IPS DF 19.7 (cell line): ENCODE measurements around the gene EPAS1.

Experiments used
- DNase-seq: peaks from one replicate; pipeline ENCODE4 v3.0.0-alpha.2; 2013; ENCODE audit warnings: low read depth, low spot score

EPAS1 gene

GRCh38 chr2:46435796-46436360 lies 138.7 kb downstream of the EPAS1 start:
- no peak for DNase-seq
